ENCODE data around the gene DBF4B. TPM values are rescaled to one million over a fixed set of nuclear protein-coding genes. Genes with fewer than 3 reads are reported as not detected.
"Not testable (repeated sequence)": the region's sequence is repeated elsewhere in the genome, so short reads cannot be mapped to it uniquely, and the experiment has no call there.

Gene DBF4B
- total RNA-seq, 2 donors from 2014 or later, result 31.1 to 44.9 TPM

GRCh38 chr17:44707755-44708400 is 587 bp upstream of the DBF4B start:
- H3K27me3 ChIP-seq (ENCODE audit: control insufficient read depth, insufficient read depth, low read length, poor library complexity, severe bottlenecking), result peaks cover 8% of the 10 kb centered on the region
- H3K9me3 Mint-ChIP-seq, result no peaks in the 10 kb centered on the region
- peaks cover 4% of the 10 kb centered on the region for H3K36me3 Mint-ChIP-seq (ENCODE audit: low read depth)
- no peaks in the 10 kb centered on the region for H3K9me3 ChIP-seq (ENCODE audit: control insufficient read depth, low read length)
- 54 to 65% methylated on average over 4 of the region's 4 CpGs for WGBS, 2 experiments (ENCODE audit: insufficient coverage in 1 of 2, insufficient read length in 1 of 2)
- H3K27ac Mint-ChIP-seq, result no peak overlapping the region
- no peak overlapping the region for H3K9ac ChIP-seq (ENCODE audit: extremely low read depth, low read length, poor library complexity, severe bottlenecking)
- H3K4me3 Mint-ChIP-seq, result no peak overlapping the region
- H3K36me3 ChIP-seq (ENCODE audit: control insufficient read depth, insufficient read depth, low read length), result peaks cover 5% of the 10 kb centered on the region
- peaks cover 2% of the 10 kb centered on the region for H3K4me1 Mint-ChIP-seq
- peaks cover 15% of the 10 kb centered on the region for H3K27me3 Mint-ChIP-seq (ENCODE audit: insufficient read depth)
- H3K4me3 ChIP-seq (ENCODE audit: low read length), result peak overlapping the region; percentile 100
- DNase-seq, result no peak
- H3K4me1 ChIP-seq (ENCODE audit: control insufficient read depth, insufficient read depth, low read length), result no peaks in the 10 kb centered on the region
- TF ChIP-seq CTCF (conservative IDR thresholded peaks at IDR 0.05), result no peak
- no peak overlapping the region for H3K27ac ChIP-seq (ENCODE audit: low read depth, low read length)

GRCh38 chr17:44719444-44719843 is 11.0 kb downstream of the DBF4B start:
- H3K36me3 ChIP-seq (ENCODE audit: control insufficient read depth, insufficient read depth, low read length), result peaks cover 52% of the 10 kb centered on the region
- TF ChIP-seq CTCF (conservative IDR thresholded peaks at IDR 0.05), result no peak
- H3K9me3 Mint-ChIP-seq, result peaks cover 4% of the 10 kb centered on the region
- peaks cover 8% of the 10 kb centered on the region for H3K9me3 ChIP-seq (ENCODE audit: control insufficient read depth, low read length)
- H3K27me3 Mint-ChIP-seq (ENCODE audit: insufficient read depth), result no peaks in the 10 kb centered on the region
- H3K4me3 Mint-ChIP-seq, result no peak overlapping the region
- no peak overlapping the region for H3K9ac ChIP-seq (ENCODE audit: extremely low read depth, low read length, poor library complexity, severe bottlenecking)
- no peak overlapping the region for H3K4me3 ChIP-seq (ENCODE audit: low read length)
- H3K4me1 Mint-ChIP-seq, result peaks cover 15% of the 10 kb centered on the region
- WGBS, 2 experiments (ENCODE audit: insufficient coverage in 1 of 2, insufficient read length in 1 of 2), result 88 to 100% methylated on average over 1 of the region's 1 CpG
- no peak overlapping the region for H3K27ac ChIP-seq (ENCODE audit: low read depth, low read length)
- DNase-seq, result no peak
- no peak overlapping the region for H3K27ac Mint-ChIP-seq
- no peaks in the 10 kb centered on the region for H3K27me3 ChIP-seq (ENCODE audit: control insufficient read depth, insufficient read depth, low read length, poor library complexity, severe bottlenecking)
- no peaks in the 10 kb centered on the region for H3K4me1 ChIP-seq (ENCODE audit: control insufficient read depth, insufficient read depth, low read length)
- peaks cover 60% of the 10 kb centered on the region for H3K36me3 Mint-ChIP-seq (ENCODE audit: low read depth)

- Mint-ChIP-seq H3K9me3 (peaks cover 4% of the 10 kb centered on the region), H3K36me3 (ENCODE audit: low read depth) (peaks cover 53% of the 10 kb centered on the region), H3K27me3 (ENCODE audit: insufficient read depth) (no peaks in the 10 kb centered on the region), H3K4me3 (no peak overlapping the region), H3K4me1 (peaks cover 3% of the 10 kb centered on the region), H3K27ac (peak overlapping the region; percentile 56)
- Histone ChIP-seq H3K27me3 (ENCODE audit: control insufficient read depth, insufficient read depth, low read length, poor library complexity, severe bottlenecking) (no peaks in the 10 kb centered on the region), H3K9me3 (ENCODE audit: control insufficient read depth, low read length) (peaks cover 8% of the 10 kb centered on the region), H3K4me1 (ENCODE audit: control insufficient read depth, insufficient read depth, low read length) (no peaks in the 10 kb centered on the region), H3K9ac (ENCODE audit: extremely low read depth, low read length, poor library complexity, severe bottlenecking) (no peak overlapping the region), H3K36me3 (ENCODE audit: control insufficient read depth, insufficient read depth, low read length) (peaks cover 63% of the 10 kb centered on the region), H3K4me3 (ENCODE audit: low read length) (no peak overlapping the region), H3K27ac (ENCODE audit: low read depth, low read length) (no peak overlapping the region)
- no peak for TF ChIP-seq CTCF (conservative IDR thresholded peaks at IDR 0.05)
- peak; percentile 53 for DNase-seq
- 90 to 95% methylated on average over 4 to 5 of the region's 5 CpGs for WGBS, 2 experiments (ENCODE audit: insufficient coverage in 1 of 2, insufficient read length in 1 of 2)
Measured at GRCh38 chr17:44722254-44722653, 13.8 kb downstream of the DBF4B start.

- not testable (repeated sequence) for DNase-seq; H3K27me3 ChIP-seq (ENCODE audit: control insufficient read depth, insufficient read depth, low read length, poor library complexity, severe bottlenecking); H3K9ac ChIP-seq (ENCODE audit: extremely low read depth, low read length, poor library complexity, severe bottlenecking); H3K4me1 ChIP-seq (ENCODE audit: control insufficient read depth, insufficient read depth, low read length); H3K4me3 Mint-ChIP-seq; H3K9me3 Mint-ChIP-seq; H3K4me1 Mint-ChIP-seq; H3K4me3 ChIP-seq (ENCODE audit: low read length); H3K27me3 Mint-ChIP-seq (ENCODE audit: insufficient read depth); H3K9me3 ChIP-seq (ENCODE audit: control insufficient read depth, low read length); H3K27ac ChIP-seq (ENCODE audit: low read depth, low read length); H3K27ac Mint-ChIP-seq
- peaks cover 67% of the 10 kb centered on the region for H3K36me3 ChIP-seq (ENCODE audit: control insufficient read depth, insufficient read depth, low read length)
- WGBS, 2 experiments (ENCODE audit: insufficient coverage in 1 of 2, insufficient read length in 1 of 2), result 96% methylated on average over 4 of the region's 6 CpGs
- peaks cover 57% of the 10 kb centered on the region for H3K36me3 Mint-ChIP-seq (ENCODE audit: low read depth)
Measured at GRCh38 chr17:44726121-44726520, 17.7 kb downstream of the DBF4B start.

All from endodermal cell (in vitro differentiated cells).